DMS 273 (cell line): ENCODE results near the gene HOMER2.
"Not testable (repeated sequence)": the region's sequence is repeated elsewhere in the genome, so short reads cannot be mapped to it uniquely, and the experiment has no call there.

Experiments used
- DNase-seq: peaks from one replicate; lab custom pipeline; 2025; ENCODE audit not compliant: unreplicated experiment; lab: John Stamatoyannopoulos, UW

Gene HOMER2

DNA sequence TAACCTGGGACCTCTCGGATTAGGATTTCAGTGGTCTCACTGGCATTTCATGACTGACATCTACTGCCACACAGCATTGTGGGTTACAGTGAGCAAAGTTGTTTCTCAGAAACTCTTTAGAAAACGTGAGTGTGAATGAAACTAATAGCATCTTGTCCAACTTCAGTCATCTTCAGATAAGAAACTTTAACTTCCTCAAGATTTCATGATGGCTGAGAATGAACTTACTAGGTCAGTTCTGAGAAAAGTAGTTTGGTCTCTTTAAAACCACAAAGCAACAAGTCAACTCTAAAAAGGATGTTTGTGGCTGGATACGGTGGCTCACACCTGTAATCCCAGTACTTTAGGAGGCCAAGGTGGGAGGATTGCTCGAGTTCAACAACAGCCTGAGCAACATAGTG is 14.2 kb upstream of the HOMER2 start:
- DNase-seq: no peak

DNA sequence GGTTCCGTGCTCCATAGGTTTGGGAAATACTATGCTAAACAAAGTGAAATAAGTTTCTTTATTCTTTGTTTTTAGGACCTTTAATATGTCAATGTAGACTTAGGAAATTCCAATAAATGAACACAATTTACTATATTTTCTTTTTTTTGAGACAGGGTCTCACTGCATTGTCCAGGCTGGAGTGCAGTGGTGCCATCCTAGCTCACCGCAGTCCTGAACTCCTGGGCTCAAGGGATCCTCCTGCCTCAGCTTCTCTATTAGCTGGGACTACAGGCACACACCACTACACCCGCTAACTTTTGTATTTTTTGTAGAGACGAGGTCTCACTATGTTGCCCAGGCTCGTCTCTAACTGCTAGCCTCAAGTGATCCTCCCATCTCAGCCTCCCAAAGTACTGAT is 12.4 kb upstream of the HOMER2 start:
- DNase-seq: no peak

DNA sequence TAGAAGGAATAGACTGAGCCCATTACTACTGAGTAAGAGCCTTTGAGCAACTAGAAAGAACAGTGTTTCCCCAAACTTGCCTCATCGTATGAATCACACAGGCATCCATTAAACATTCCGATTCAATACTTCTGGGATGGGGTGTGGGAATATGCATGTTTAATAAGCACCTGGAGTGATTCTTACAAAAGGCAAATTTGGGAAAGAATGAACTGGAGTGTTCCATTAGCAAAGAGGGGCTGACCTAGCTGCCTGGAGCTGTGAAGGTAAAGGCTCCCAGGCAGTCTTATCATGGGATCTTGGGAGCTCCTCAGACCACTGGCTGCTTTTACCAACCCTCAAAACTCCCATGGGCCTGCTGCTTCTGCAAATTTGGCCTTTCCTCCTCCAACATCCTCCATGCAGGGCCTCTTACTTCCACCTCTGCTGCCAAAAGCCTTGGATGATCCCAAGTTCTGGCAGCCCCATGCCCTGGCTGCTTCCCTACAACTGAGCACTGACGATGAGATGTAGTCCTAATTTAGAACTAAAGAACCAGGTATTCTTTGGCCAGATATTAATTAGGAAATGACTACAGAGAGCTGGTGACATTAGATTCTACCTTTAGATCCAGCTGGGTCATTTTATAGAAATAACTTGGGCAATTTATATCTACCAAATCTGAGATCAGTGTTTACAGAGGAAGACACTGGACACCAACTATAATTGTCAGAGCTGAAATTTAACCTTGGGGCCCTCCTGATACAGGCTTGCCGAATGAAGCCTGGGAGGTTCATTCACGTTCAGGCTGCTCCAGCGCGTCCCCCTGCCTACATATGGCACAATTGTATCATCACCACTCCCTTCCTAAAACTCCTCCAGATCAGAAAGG is 11.2 kb upstream of the HOMER2 start:
- DNase-seq: no peak

DNA sequence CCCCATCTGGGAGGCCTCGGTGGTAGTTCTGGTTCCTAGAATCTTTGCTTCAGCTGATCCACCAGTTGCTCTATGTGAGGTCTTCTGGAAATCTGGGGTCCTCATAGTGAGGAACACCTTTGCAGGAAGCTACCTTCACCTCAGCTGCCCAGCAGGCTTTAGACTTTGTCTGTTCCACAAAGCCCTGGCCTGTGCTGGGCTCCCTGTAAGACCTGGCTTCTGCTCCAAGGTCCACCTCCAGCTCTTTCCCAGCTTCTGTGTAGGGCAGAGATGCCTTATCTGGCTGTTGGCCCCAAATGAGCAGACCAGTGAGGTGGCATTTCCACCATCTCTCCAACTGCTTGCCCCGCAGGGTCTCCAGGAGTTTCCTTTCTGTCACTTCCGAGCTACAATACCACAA is 8.2 kb upstream of the HOMER2 start:
- no peak for DNase-seq

DNA sequence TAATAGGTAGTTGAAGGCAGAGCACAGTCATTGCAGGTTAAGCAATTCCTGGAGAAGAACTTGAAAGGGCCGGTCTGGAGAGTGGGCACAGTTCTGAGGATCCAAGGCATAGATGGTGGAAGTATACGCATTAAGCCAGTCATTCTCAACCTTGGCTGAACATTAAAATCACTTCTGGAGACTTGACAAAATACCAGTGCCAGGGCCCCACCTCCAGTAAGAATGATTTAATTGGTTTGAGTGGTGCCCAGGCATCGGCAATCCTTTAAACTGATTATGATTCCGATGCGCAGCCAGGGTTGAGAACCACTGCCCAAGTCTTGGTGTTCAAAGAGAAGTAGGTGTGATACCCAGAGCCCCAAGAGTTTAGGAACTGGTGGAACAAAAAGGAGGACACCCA is 6.9 kb upstream of the HOMER2 start:
- DNase-seq: no peak

DNA sequence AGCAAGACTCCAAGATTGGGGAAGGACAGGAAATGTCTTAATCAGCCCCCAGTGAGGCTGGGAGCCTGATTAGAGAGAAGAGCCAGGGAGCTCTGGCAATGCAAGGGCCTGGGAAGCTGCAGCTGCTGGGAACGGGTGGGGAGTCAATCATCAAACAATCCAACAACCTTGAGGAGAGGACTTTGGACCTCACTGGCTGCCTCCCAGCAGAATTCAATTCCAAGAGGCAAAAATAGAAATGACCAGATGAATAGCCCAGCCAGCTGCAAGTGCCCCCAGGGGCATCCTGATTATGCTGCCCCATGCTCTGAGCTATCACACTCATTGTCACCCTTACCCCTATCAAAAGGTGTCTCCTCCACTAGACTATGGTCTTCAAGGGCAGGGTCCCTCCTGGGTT is 6.1 kb upstream of the HOMER2 start:
- DNase-seq: no peak

DNA sequence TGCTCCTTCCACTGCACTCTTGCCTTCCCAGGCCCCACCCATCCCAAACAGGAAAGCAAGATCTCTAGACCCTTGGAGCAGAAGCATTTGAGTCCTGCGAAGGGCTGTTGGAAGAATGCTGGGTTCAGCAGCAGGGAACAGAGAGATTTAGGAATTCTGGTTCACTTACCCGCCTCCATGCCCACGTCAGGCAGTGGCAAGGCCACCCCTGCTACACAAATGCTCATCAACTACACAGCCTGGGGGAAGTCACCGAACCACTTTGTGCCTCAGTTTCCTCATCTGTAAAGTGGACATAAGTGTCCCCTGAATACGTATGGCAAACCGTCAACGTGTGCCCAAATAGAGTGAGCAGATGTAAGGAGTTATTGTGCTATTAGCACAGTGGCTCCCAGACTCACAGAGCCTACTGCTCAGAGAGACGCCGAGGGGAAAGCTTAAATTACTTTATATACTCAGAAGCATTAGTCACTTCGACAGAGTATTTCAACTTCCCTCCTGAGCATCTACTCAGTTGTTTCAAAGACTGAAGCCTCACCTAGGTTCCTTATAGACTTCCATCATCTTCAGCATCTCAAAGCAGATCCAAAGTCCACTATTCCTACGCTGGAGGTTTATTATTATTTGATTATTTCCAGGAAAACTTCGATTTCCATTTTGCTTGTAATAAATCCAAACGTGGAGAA is 905 bp downstream of the HOMER2 start:
- peak; percentile 30 for DNase-seq

DNA sequence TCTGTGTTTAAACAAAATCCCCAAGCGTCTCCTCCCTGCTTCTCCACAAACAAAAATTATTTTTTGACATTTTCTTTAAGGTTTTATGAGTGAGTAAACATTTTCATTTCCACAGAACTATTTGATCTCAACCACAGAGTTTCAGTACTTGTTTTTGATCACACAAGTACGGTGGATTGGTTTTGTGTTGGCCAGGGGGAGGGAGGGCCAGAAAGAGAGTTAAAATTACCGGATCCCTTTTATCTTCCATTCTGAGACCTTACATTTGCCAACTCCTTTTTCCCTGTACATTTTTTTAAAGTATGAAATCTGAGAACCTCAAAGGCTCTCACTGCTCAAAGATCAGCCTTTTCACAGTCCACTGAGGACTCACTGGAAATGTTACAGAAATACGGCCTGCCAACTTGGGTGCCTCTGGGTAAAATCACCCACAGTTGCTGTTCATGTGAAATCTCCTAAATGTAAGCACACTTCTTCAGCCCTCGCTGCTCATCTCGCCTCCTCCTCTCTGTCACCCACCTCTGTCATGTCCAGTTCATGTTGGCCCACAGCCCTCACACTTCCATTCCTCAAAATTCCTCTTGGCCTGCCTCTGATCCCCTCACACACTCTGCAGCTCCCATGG is 1.7 kb downstream of the HOMER2 start:
- no peak for DNase-seq

DNA sequence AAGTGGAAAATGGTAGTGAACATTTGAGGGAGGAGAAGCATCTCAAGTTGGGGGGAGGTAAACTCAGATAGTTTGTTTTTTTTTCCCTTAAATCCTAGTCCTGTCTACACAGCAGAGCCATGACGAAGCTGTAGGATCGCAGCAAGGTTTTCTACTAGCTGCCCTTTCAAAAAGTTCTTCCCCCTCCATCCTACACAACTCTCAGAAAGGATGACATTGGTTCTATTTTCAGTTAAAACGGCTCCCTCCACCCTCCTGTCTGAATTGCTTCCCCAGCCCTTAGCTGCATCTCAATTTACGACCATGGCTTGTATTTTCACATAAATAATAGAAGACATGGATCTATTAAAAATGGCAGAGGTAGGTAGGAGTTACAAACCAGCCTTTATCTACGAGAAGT is 2.2 kb downstream of the HOMER2 start:
- no peak for DNase-seq

DNA sequence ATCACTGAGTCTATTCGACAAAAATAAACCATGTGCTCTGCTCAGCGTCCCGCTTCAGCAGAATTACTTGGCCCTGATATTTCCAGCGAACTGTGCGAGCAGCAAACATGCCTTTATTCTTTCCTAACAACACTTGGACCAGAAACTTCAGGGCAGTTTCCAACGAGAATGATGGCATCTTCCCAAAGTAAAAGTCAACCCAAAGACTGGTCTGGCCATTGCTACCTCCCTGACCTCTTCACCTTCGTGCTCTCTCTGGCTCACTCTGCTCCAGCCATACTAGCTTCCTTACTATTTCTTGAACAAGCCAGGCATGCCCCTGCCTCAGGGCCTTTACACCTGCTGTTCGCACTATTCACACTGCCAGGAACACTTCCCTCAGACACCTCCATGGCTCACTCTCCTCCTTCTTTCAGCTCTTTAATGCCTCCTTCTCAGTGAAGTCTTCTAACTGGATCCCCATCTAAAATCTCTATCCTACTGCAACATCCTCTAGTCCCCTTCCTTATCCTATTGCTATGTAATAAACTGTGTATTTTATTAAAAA is 6.3 kb downstream of the HOMER2 start:
- no peak for DNase-seq

DNA sequence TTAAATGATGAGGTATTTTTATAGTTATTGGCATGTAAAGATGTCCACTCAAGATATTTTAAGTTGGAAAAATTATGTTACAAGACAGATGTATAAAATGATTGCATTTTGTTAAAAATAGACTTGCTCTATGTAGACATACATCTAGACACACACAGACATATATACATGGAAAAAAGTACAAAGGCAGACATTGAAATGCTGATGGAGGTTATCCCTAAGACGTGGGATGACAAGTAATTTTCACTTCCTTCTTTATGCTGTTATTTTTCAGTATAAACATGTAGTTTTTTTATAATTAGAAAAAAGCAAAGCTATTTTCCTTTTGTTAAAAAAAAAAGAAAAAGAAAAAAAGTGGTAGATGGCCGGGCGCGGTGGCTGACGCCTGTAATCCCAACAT is 7.2 kb downstream of the HOMER2 start:
- DNase-seq: no peak

DNA sequence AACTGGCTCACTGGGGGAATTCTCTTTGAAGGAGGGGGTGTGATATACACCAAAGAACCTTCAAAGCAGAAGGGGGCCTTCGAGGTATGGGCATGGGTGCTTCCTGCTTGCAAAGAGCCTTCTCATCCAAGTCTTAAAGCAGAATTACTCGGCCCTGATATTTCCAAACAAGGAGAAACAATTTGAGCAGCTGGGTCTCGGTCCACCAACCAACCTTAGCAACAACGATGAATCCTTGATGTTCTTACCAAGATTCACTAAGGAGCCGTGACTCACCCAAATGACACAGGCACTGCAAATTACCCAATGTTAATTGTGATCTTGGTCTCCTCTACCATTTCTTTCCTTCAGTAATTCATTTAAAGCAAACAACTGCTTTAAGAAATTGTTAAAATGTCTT is 7.7 kb downstream of the HOMER2 start:
- no peak for DNase-seq

DNA sequence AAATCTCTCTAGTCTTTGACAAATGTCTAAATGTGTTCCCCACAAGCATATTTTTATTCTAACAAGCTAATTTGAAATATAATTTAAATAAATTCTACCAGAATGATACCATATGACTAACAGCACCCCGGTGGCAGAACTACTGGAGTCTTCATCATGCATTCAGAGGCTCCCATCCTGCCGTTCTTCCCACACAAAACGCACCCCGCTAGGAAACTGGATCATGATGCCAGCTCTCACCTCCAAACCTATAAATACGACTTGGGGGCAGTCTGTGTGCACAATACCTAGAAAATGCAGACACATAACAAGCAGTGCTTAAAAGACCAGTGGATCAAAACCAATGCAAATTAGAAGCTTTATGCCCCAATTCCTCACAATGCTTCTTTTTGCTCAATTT is 8.5 kb downstream of the HOMER2 start:
- DNase-seq: no peak

DNA sequence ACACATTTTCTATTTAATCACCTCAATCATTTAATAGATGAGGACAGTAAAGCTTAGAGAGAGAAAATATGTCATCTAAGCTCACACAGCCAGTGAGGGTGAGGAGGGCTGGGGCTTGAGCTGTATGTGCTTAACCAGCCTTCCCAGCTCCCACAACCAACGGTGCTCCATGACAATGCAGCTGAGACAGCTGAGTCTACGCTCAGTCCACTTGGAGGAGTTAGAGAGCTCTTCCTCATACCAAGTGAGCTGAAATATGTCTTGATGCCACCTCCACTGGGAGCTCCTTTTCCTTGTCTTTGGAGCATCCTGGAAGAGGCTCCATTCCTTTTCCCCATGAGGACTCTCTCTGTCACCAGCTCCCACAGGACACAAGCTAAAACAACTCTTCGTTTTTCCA is 9.3 kb downstream of the HOMER2 start:
- DNase-seq: no peak

DNA sequence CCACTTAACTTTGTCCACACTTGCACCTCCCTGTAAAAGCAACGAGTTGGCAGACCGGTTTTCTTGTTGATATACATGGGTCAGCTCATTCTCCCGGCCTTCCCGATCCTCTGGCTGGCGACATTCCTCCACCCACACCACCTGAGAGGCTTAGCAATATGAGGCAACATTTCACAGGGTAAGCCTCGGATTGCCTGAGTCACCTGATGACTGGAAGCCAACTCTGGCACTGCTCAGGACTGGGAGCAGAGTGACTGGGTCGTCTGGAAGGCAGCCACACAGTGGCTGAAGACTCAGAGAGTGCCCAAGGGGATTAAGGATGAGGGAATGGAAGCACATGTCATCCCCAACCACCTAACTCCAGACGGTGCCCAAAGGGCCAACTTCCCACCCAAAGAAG is 9.8 kb downstream of the HOMER2 start:
- no peak for DNase-seq

DNA sequence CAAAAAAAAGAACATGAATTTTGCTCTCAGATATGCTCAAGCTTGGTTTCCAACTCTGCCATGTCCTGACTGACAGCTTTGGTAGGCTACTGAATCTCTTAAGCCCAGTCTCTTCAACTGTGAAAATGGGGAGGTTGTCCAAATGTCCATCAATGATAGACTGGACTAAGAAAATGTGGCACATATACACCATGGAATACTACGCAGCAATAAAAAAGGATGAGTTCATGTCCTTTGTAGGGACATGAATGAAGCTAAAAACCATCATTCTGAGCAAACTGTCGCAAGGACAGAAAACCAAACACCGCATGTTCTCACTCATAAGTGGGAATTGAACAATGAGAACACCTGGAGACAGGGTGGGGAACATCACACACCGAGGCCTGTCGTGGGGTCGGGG is 12.8 kb downstream of the HOMER2 start:
- not testable (repeated sequence) for DNase-seq

DNA sequence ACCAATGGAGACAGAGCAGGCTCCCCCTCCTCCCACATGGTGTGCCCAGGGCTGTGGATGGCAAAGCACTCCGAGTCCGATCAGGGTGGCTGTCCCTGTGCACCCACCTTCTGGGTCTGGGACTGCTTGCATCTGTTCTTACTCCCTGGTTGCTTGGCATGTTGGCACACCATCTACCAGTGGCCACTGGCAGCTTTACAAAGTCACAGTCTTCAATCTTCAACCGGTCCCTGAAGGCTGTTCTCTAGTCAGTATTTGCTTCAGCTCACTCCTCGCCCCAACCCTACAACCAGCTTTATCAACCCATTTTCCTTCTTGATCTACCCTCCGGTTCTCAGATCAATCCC is 14.8 kb downstream of the HOMER2 start:
- DNase-seq: no peak

DNA sequence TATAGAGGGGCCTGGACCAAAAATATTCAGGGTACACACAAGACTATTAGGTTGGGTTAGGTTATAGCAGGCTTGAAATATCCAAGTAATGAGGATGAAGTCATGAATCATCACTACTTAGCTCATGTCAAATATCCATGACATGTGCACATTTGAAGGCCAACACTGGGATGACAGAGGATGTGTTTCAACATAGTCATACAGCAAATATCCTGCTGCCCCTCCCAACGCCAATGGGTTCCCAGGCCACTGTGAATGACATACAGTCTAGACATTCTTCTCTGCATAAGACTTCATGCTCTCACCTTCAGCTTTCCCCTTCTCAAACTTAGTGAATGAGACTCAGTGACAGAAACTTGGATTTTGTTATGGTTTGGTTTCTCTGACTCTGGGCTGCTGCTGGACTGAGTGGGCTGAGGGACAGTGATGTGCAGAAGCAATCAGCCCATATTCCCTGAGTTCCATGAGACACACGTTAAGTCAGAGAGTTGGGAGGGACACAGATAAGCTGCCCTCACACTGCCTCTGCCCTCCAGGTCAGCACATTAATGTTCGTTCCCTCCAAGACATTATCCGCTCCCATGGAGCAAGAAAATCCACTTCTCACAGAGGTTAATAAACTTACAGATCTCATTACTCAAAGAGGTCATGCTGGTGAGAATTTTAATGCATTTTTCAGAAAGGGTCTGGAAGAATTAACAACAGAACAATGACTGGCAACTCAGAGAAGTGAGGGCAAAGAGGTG is 15.4 kb downstream of the HOMER2 start:
- no peak for DNase-seq

DNA sequence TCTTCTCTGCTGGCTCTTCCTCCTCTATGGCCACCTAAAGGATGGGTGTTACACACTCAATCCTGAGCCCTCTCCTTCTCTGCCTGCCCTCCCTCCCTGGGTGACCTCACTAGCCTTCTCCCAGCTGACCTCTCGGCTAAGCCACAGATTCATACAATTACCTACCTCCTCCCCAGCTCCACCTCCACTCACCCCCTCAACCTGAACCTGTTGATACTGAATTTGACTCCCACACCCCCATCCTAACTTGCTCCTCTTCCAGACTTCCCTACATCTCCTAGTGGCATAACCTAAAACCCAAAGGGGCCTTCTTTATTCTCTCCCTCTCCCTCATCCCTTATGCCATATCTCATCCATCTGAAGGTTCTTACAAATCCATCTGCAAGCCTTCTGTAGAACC is 17.1 kb downstream of the HOMER2 start:
- no peak for DNase-seq

DNA sequence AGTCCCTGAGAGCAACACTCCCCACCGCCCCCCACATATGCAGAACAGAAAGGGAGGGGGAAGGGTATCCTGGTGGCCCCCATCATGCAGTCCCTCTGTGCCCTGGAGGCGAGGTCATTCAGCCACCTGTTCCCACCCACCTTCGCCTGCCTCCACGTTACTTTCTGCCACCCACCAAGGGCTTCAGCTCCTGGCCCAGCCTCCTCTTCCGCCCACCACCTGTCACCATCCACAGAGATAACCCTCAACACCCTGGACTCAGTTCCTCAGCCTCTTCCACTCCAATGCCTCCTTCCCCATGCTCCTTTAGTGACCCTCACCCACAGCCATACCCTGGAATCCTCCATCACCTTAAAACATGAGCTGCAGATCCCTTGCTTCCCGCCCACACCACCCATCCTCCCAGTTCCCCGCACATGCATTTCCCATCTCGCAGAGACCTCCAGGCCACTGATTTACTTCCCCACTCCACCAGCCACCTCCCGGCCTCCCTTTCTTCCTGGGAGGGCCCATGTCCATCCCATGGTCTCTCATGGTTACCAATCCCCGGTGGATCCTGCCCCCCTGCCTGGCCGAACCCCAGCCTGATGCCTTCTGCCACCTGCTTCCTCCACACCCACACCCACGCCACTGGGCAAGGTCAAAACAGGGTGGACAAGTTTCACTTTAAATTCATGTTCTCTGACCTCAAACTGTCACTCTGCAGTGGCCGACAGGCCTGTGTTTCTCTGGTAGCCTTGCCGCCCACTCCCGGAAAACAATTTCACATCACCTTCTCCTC is 18.2 kb downstream of the HOMER2 start:
- no peak for DNase-seq

DNA sequence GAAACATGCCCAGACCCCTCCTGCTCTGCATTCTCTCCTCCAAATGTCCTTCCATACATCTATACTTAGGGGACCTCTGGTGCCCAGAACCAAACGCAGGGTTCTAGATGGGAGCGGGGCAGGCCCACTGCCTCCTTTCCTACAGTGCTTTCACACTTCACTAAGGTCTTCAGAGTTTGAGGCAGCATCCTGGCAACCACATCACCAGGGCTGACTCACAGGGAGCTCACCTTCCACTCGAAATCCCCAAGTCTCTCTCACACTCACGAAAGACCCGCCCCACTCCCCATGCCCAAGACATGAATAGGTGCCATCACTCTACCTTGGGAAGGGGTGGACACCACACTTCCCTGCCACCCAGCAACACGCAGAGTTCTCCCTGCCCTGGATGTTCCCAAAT is 18.9 kb downstream of the HOMER2 start:
- no peak for DNase-seq
